Tibial nerve (tissue), 4 donors: ENCODE results near the gene USP2. TPM values are rescaled to one million over a fixed set of nuclear protein-coding genes. Genes with fewer than 3 reads are reported as not detected.
A peak's percentile ranks its signal among the peaks of the same experiment; 100 is the strongest.

ENCODE experiments used
- DNase-seq, 2 donors: peaks; one replicate each; pipeline ENCODE4 v3.0.0-alpha.2; 2019; ENCODE audit warnings: low spot score in 2 of 2
- H3K27ac ChIP-seq, 4 donors: fragments of 200-600 bp; sonication (generic) in 3 of 4; one replicate each; pipeline ENCODE4 v1.5.1; 2017 to 2019; ENCODE audit warnings: mild to moderate bottlenecking in 1 of 4
- H3K27me3 ChIP-seq, 2 donors: fragments of 200-600 bp; sonication (generic) in 1 of 2; one replicate each; pipeline versions ENCODE4 v1.5.1 to v1.6.0; 2017 to 2019
- H3K36me3 ChIP-seq, 3 donors: fragments of 200-600 bp; sonication (generic); one replicate each; pipeline ENCODE4 v1.5.1; 2018 to 2019
- H3K4me1 ChIP-seq, 4 donors: fragments of 200-600 bp; sonication (generic) in 3 of 4; one replicate each; pipeline ENCODE4 v1.5.1; 2017 to 2019
- H3K4me3 ChIP-seq, 4 donors: fragments of 200-600 bp; sonication (generic) in 3 of 4; one replicate each; pipeline ENCODE4 v1.5.1; 2017 to 2019; ENCODE audit warnings: mild to moderate bottlenecking in 1 of 4, moderate library complexity in 1 of 4
- H3K9me3 ChIP-seq, 4 donors: fragments of 200-600 bp; sonication (generic) in 3 of 4; one replicate each; pipeline ENCODE4 v1.5.1; 2017 to 2019
- EP300 ChIP-seq, 2 donors: sonication (generic); formaldehyde crosslinking; IDR thresholded peaks; one replicate each; pipeline ENCODE4 v1.6.1; 2017; ENCODE audit warnings: antibody characterized with exemption in 2 of 2, mild to moderate bottlenecking in 1 of 2
- POLR2A ChIP-seq, 2 donors: fragments of 450-650 bp; IDR thresholded peaks; one replicate each; pipeline ENCODE4 v1.6.1; 2017; ENCODE audit warnings: antibody characterized with exemption in 2 of 2, mild to moderate bottlenecking in 2 of 2, moderate library complexity in 2 of 2
- WGBS, 2 donors: methylation state at CpG; one replicate each; pipeline ENCODE4 v1.1.5; 2018; 5-methylcytosine and 5-hydroxymethylcytosine counted together
- total RNA-seq, 4 donors: library from RNA; depleted of rRNA; stranded (reverse); fragments of >200 nt; gene quantifications; one replicate each; pipeline ENCODE4 v1.1.0, GENCODE V29; 2016
- TF ChIP-seq, protein P1 (sequence below), 5 experiments: fragments of 200-600 bp in 3 of 5; fragments of 450-650 bp in 2 of 5; sonication (generic) in 3 of 5; IDR thresholded peaks; one replicate each; pipeline ENCODE4 v1.5.1; 2016 to 2019; ENCODE audit warnings: antibody characterized with exemption in 5 of 5, mild to moderate bottlenecking in 3 of 5, moderate library complexity in 2 of 5

USP2 gene
- total RNA-seq, 4 donors from 2014 or later, result 2.1 to 18.4 (median 11.6) TPM

DNA sequence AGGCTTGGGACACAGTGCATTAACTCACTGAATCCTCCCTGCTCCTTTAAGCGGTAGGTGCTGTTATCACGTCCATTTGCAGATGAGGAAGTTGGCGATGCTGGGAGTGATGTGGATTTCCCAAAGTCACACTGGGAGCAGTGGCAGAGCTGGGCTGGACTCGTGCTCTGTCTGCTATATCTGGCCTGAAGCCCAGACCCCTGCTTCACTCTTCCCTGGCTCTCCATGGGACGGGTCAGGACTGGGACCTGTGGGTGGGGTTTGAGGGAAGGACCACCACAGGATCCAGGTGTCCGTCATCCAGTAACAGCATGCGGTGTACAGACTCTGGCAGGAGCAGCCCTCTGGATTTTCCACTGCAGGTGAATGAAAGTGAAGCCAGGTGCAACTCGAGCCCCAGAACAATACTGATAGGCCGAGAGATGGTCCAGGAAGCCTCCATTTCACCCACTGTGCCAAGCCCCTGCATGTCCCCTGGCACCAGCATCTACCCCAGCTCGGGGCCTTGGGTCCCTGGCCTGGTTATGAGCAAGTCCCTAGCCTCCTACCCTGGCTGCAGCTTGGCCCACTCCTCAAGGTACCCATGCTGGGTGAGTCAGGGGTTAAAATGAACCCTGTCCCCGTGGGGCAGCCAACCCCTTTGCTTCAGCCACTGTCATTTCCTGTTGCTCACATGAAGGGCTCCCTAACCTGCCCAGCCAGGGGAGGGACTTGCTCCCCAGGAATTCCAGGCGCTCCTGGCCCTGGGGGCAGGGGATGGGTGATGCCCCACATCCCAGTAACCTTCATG lies 4.2 kb downstream of the USP2 start:
- Histone ChIP-seq H3K36me3 (no peaks in the 10 kb centered on the region), H3K4me1 (peaks cover 0 to 73% (median 27%) of the 10 kb centered on the region in 4 donors), H3K27me3 (no peaks in the 10 kb centered on the region), H3K4me3 (no peak overlapping the region), H3K9me3 (no peaks in the 10 kb centered on the region), H3K27ac (peak overlapping the region; percentile 4 to 97 (median 94))
- WGBS, 2 donors, result 52 to 58% methylated on average over 11 to 12 of the region's 12 CpGs
- TF ChIP-seq, protein P1, sequence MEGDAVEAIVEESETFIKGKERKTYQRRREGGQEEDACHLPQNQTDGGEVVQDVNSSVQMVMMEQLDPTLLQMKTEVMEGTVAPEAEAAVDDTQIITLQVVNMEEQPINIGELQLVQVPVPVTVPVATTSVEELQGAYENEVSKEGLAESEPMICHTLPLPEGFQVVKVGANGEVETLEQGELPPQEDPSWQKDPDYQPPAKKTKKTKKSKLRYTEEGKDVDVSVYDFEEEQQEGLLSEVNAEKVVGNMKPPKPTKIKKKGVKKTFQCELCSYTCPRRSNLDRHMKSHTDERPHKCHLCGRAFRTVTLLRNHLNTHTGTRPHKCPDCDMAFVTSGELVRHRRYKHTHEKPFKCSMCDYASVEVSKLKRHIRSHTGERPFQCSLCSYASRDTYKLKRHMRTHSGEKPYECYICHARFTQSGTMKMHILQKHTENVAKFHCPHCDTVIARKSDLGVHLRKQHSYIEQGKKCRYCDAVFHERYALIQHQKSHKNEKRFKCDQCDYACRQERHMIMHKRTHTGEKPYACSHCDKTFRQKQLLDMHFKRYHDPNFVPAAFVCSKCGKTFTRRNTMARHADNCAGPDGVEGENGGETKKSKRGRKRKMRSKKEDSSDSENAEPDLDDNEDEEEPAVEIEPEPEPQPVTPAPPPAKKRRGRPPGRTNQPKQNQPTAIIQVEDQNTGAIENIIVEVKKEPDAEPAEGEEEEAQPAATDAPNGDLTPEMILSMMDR (IDR thresholded peaks at IDR 0.05), result no peak
- no peak for TF ChIP-seq POLR2A (IDR thresholded peaks at IDR 0.05)
- no peak for TF ChIP-seq EP300 (IDR thresholded peaks at IDR 0.05)
- no peak for DNase-seq

DNA sequence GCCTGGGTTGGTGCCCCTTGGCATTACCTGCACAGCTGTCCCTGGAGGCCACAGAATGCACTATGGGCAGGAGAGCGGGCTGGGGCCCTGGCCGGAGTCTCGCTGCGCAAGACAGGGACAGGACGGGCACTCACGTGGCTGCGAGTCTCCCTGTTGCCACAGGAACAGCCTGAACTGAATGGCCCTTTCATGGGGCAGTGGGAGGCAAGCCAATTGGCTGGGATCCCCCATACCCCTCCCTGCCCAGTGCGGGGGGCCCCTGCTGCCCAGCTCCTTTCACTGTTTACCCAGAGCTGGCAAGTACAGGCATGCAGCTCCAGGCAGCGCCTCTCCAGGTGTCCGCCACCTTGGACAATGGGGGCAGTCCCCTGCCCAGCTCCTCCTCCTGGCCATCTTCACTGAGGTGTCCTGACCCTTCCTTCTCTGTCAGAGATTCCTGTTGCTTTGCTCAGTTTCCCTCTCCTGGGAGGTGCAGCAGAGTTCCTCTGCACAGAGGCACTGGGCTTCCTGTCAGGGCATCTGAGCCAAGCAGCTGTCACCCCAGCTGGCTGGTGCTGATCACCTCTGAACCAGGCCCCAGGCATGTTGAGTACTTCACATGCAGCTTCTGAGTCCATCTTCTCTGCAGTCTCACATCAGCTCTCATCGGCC lies 5.2 kb downstream of the USP2 start:
- H3K27ac ChIP-seq, result peak overlapping the region; percentile 82 to 97 (median 94)
- peak overlapping the region in 3 of 4 donors; percentile 3 to 36 (median 16) for H3K4me3 ChIP-seq
- H3K4me1 ChIP-seq, result peaks cover 0 to 76% (median 33%) of the 10 kb centered on the region in 4 donors
- WGBS, 2 donors, result 51 to 52% methylated on average over 11 of the region's 11 CpGs
- peak in 1 of 2 donors; percentile 4 for DNase-seq
- H3K36me3 ChIP-seq, result no peaks in the 10 kb centered on the region
- H3K27me3 ChIP-seq, result no peaks in the 10 kb centered on the region
- H3K9me3 ChIP-seq, result no peaks in the 10 kb centered on the region
- TF ChIP-seq EP300 (IDR thresholded peaks at IDR 0.05), result peak; percentile 71 to 84
- TF ChIP-seq, protein P1 (IDR thresholded peaks at IDR 0.05), result no peak
- peak in 1 of 2 donors; percentile 36 for TF ChIP-seq POLR2A (IDR thresholded peaks at IDR 0.05)

DNA sequence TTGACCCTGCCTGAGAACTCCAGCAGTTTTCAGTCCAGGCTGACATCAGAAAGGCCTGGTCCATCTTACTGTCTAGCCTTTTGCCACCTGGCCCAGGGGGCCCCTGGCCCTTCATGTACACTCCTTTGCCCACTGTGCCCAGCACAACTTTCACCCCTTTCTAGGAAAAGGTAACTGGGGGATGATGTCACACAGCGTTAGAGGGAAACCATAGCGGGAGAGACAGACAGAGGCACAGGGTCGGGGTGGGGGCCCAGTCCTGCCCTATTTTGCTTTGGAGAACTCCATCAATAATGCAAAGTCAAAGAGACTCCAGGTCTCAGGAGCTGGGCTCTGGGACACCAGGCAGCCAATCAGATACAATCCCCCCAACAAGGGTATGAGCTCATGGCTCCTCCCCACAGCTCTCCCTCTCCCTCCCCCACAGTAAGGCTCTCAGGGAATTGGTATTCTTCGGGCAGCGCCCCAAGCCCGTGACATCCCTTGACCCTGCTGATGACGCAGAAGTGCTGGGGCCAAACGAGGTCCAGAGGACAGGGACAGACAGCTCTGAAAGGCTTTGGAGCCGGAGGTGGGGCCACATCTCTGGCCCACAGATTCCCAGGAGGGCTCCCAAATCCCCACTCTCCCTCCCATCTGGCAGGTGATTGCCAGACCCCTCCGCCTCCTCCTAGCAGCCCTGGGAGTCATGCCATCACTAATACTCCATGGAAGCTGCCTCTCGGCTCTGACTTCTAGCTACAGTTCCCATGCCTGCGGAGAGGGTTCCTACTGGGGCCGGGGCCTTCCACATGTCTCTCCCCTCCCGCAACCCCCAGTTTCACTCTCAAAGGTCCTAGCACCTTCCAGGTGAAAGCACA lies 5.9 kb downstream of the USP2 start:
- TF ChIP-seq EP300 (IDR thresholded peaks at IDR 0.05) (peak; percentile 71 to 77), POLR2A (IDR thresholded peaks at IDR 0.05) (peak in 1 of 2 donors; percentile 33)
- TF ChIP-seq, protein P1 (IDR thresholded peaks at IDR 0.05), result peak in 1 of 5 experiments; percentile 11
- Histone ChIP-seq H3K36me3 (no peaks in the 10 kb centered on the region), H3K4me3 (peak overlapping the region in 3 of 4 donors; percentile 3 to 36 (median 16)), H3K27ac (peak overlapping the region; percentile 82 to 97 (median 94)), H3K27me3 (no peaks in the 10 kb centered on the region), H3K4me1 (peaks cover 0 to 76% (median 40%) of the 10 kb centered on the region in 4 donors), H3K9me3 (no peaks in the 10 kb centered on the region)
- peak; percentile 63 to 66 for DNase-seq
- 21 to 35% methylated on average over 12 to 14 of the region's 14 CpGs for WGBS, 2 donors

DNA sequence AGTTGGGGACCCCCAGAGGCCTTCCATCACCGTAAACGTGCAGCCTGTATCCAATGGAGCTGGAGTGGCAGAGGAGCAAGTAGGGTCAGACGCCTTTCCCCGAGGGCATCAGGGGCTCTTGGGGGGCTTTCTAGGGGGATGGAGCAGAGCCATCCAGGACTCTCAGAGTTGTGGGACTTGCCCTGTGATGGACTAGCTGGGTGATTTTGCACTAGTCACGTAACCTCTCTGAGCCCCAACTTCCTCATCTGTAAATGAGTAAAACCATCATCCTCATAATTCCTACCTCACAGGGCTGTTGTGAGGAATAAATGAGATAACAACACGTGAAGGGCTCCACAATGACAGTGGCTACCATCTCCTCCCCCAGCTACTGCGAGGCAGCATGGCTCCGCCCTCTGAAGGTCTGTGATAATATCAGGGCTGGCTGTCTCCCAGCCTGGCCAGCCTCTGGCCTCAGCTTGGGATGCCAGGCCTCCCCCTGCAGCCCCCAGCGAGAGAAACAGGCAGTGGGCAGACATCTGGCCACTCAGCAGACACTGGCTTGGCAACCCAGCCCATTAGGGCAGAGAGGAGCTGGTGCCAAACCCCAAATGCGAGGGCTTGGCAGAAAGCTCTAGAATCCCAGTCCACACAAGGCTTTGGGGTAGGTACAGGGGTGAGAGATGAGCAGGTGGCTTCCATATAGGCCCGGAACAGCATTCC lies 6.7 kb downstream of the USP2 start:
- TF ChIP-seq POLR2A (IDR thresholded peaks at IDR 0.05), result no peak
- TF ChIP-seq EP300 (IDR thresholded peaks at IDR 0.05), result no peak
- TF ChIP-seq, protein P1 (IDR thresholded peaks at IDR 0.05), result no peak
- Histone ChIP-seq H3K27ac (peak overlapping the region; percentile 82 to 97 (median 94)), H3K4me3 (no peak overlapping the region), H3K4me1 (peaks cover 0 to 79% (median 45%) of the 10 kb centered on the region in 4 donors), H3K36me3 (no peaks in the 10 kb centered on the region), H3K9me3 (no peaks in the 10 kb centered on the region), H3K27me3 (no peaks in the 10 kb centered on the region)
- 34 to 42% methylated on average over 9 to 11 of the region's 11 CpGs for WGBS, 2 donors
- DNase-seq, result no peak
